GM12801 (cell line): ENCODE results near the gene ZNF808.

Source experiments
- CTCF ChIP-seq: IDR thresholded peaks from one replicate; pipeline ENCODE4 v1.5.1; 2011; ENCODE audit warnings: control low read depth; ENCODE audit not compliant: insufficient read length; ENCODE audit errors: extremely low read depth

Gene ZNF808

DNA sequence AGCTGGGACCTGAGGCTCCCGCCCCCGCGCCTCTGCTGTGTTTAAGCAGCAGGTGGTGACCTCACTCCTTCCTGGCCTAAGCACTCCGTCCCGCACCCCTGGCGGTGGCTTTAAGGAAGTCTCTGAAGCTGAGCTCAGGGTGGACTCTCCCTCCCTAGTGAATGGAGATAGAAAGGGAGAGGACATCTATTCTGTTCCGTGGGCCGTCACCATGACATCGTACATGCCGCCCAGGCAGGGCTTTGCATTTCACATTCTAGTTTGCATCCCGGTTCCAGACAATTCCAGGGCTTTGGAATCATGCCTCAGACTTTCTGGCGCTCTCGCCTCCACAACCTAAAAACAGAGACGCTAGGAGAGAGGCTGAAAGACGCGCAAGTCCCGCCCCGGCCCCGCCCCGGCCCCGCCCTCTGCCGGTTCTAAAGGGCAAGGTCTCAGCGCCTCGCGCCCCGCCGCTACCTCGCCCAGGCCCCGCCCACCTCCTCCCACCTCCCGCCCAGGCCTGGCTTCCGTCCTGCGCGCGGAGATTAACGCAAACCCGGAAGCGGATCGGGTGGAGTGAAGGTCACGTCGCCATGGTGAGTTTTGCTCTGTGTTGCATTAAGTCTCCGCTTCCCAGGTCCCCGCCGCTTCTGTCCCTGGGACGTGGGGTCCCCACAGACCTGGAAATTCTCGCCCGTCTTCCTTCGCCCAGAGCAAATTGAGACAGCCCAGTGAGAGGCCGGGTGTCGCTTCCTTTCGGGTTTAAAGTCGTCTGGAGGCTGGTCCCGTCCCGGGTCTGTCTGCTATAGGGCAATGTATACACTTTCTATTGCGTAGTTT is at the start of gene ZNF808:
Gene ZNF808, plus strand, starts transcription at position 535 of the 822 bp plus-strand sequence. CDS start 15,617 bp downstream, outside the sequence.
- TF ChIP-seq CTCF, result no peak

- TF ChIP-seq CTCF, result no peak
Measured at GRCh38 chr19:52492201-52492993, 35.1 kb upstream of the ZNF808 start.

GRCh38 chr19:52492994-52493470 is 34.4 kb upstream of the ZNF808 start:
- TF ChIP-seq CTCF, result no peak

GRCh38 chr19:52494518-52494917 is 33.0 kb upstream of the ZNF808 start:
- no peak for TF ChIP-seq CTCF

- TF ChIP-seq CTCF, result no peak
Measured at GRCh38 chr19:52498571-52498970, 28.9 kb upstream of the ZNF808 start.

- TF ChIP-seq CTCF, result no peak
Measured at GRCh38 chr19:52507266-52507665, 20.2 kb upstream of the ZNF808 start.

- TF ChIP-seq CTCF, result no peak
Measured at GRCh38 chr19:52516191-52516590, 11.3 kb upstream of the ZNF808 start.
